Measurements from ENCODE around the gene KRT17.
"Not testable (repeated sequence)": the region's sequence is repeated elsewhere in the genome, so short reads cannot be mapped to it uniquely, and the experiment has no call there.

The KRT17 gene

GRCh38 chr17:41594363-41594915 is 29.9 kb downstream of the KRT17 start:
- no peak for DNase-seq (ENCODE audit: low read depth in 2 of 2)

GRCh38 chr17:41593306-41593981 is 30.9 kb downstream of the KRT17 start:
- no peak for DNase-seq (ENCODE audit: low read depth in 2 of 2)

- DNase-seq (ENCODE audit: low read depth in 2 of 2), result no peak
Measured at GRCh38 chr17:41592601-41593305, 31.6 kb downstream of the KRT17 start.

- DNase-seq (ENCODE audit: low read depth in 2 of 2), result no peak
Measured at GRCh38 chr17:41589301-41589700, 35.1 kb downstream of the KRT17 start.

GRCh38 chr17:41588126-41588810 is 36.1 kb downstream of the KRT17 start:
- no peak for DNase-seq (ENCODE audit: low read depth in 2 of 2)

- DNase-seq (ENCODE audit: low read depth in 2 of 2), result no peak
Measured at GRCh38 chr17:41586863-41587495, 37.4 kb downstream of the KRT17 start, which contains the start of gene KRT14. Gene KRT14, minus strand, starts transcription at chr17:41586895. Its CDS starts 61 bp downstream, at chr17:41586834.

- no peak for DNase-seq (ENCODE audit: low read depth in 2 of 2)
Measured at GRCh38 chr17:41585301-41586056, 38.9 kb downstream of the KRT17 start.

- DNase-seq (ENCODE audit: low read depth in 2 of 2), result not testable (repeated sequence)
Measured at GRCh38 chr17:41584331-41584927, 39.9 kb downstream of the KRT17 start.

GRCh38 chr17:41583137-41584127 is 40.9 kb downstream of the KRT17 start:
- no peak for DNase-seq (ENCODE audit: low read depth in 2 of 2)

GRCh38 chr17:41582061-41582968 is 42.1 kb downstream of the KRT17 start:
- not testable (repeated sequence) for DNase-seq (ENCODE audit: low read depth in 2 of 2)

GRCh38 chr17:41581366-41582060 is 42.9 kb downstream of the KRT17 start:
- DNase-seq (ENCODE audit: low read depth in 2 of 2), result no peak

GRCh38 chr17:41580687-41581365 is 43.5 kb downstream of the KRT17 start:
- DNase-seq (ENCODE audit: low read depth in 2 of 2), result no peak

- no peak for DNase-seq (ENCODE audit: low read depth in 2 of 2)
Measured at GRCh38 chr17:41580244-41580575, 44.2 kb downstream of the KRT17 start.

GRCh38 chr17:41579484-41580243 is 44.7 kb downstream of the KRT17 start:
- peak; percentile 14 to 17 for DNase-seq (ENCODE audit: low read depth in 2 of 2)

GRCh38 chr17:41578971-41579370 is 45.4 kb downstream of the KRT17 start:
- no peak for DNase-seq (ENCODE audit: low read depth in 2 of 2)

- DNase-seq (ENCODE audit: low read depth in 2 of 2), result no peak
Measured at GRCh38 chr17:41578538-41578937, 45.8 kb downstream of the KRT17 start.

GRCh38 chr17:41576740-41577139 is 47.6 kb downstream of the KRT17 start:
- not testable (repeated sequence) for DNase-seq (ENCODE audit: low read depth in 2 of 2)

Measured in stimulated activated CD8-positive, alpha-beta memory T cell treated with anti-CD3 and anti-CD28 coated beads, Interleukin-7, amount 100 ng/mL, for 4 hours (primary cell).